GM21825 (cell line): ENCODE results near the gene PNCK.

Experiments used
- ATAC-seq: cut with Tn5 transposase; IDR thresholded peaks from one replicate; pipeline ENCODE4 v1.9.1; 2021; ENCODE audit warnings: mild to moderate bottlenecking, moderate library complexity; ENCODE audit not compliant: unreplicated experiment

The PNCK gene

GRCh38 chrX:153628665-153629064 lies 44.9 kb downstream of the PNCK start:
- no peak for ATAC-seq

- no peak for ATAC-seq
These were observed 45.5 kb downstream of the PNCK start for GRCh38 chrX:153628129-153628528.

- no peak for ATAC-seq
These were observed 45.9 kb downstream of the PNCK start for GRCh38 chrX:153627675-153628111.

- ATAC-seq, result no peak
These were observed 46.5 kb downstream of the PNCK start for GRCh38 chrX:153626863-153627674.

GRCh38 chrX:153626025-153626633 lies 47.5 kb downstream of the PNCK start:
- no peak for ATAC-seq

GRCh38 chrX:153625271-153626024 lies 48.2 kb downstream of the PNCK start:
- ATAC-seq, result no peak

GRCh38 chrX:153624196-153625091 lies 49.2 kb downstream of the PNCK start:
- ATAC-seq, result no peak

GRCh38 chrX:153623310-153624029 lies 50.1 kb downstream of the PNCK start:
- ATAC-seq, result no peak

- no peak for ATAC-seq
These were observed 50.8 kb downstream of the PNCK start for GRCh38 chrX:153622661-153623309.

- ATAC-seq, result no peak
These were observed 51.5 kb downstream of the PNCK start for GRCh38 chrX:153621949-153622598.

- no peak for ATAC-seq
These were observed 53.0 kb downstream of the PNCK start for GRCh38 chrX:153620576-153620975.
